ENCODE measurements around the gene ZFPL1.

ZFPL1 gene

GRCh38 chr11:65059959-65060824 lies 23.8 kb upstream of the ZFPL1 start:
- DNase-seq (ENCODE audit: low read depth, low spot score): no peak

DNA sequence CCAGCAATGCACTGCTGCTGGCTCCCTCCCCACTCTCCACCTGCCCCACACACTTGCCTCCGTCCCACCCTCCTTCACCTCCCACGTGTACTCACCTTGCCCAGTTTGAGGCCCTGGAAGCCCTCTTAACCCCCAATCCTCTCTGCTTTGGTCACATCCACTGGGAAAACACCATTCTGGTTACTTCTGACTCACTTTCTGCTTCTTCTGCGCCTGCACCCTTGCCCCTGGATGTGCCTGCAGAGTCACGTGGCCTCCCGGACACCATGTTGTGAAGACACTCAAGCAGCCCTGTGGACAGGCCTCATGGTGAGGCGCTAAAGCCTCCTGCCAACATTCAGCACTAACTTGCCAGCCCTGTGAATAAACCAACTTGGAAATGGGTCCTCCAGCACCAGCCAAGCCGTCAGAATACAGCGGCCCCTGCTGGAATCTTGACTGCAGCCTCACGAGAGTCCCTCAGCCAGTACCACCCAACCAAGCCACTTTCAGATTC lies 23.1 kb upstream of the ZFPL1 start:
- DNase-seq (ENCODE audit: low read depth, low spot score): no peak

DNA sequence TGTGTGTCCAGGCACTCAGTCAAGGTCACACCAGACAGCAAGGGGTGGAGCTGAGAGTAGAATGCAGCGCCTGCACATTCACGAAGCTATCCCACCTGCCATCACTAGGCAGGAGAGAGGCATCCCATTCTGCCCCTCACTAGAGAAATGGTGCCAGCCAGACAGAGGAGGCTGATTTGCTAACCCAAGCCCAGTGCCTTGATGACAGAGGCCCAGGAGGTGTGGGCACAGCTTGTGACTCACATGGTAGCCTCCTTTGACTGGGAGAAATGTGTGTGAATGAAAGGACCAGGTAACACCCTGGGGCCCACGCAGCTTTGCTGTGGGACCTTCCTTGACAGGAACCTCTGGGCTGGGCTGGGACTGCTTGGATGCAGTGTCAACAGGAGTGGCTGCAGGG lies 20.5 kb upstream of the ZFPL1 start:
- no peak for DNase-seq (ENCODE audit: low read depth, low spot score)

- DNase-seq (ENCODE audit: low read depth, low spot score): no peak
Measured at GRCh38 chr11:65064847-65065240, 19.2 kb upstream of the ZFPL1 start.

- DNase-seq (ENCODE audit: low read depth, low spot score): no peak
Measured at GRCh38 chr11:65065851-65066250, 18.2 kb upstream of the ZFPL1 start.

- DNase-seq (ENCODE audit: low read depth, low spot score): no peak
Measured at GRCh38 chr11:65066315-65066714, 17.7 kb upstream of the ZFPL1 start.

DNA sequence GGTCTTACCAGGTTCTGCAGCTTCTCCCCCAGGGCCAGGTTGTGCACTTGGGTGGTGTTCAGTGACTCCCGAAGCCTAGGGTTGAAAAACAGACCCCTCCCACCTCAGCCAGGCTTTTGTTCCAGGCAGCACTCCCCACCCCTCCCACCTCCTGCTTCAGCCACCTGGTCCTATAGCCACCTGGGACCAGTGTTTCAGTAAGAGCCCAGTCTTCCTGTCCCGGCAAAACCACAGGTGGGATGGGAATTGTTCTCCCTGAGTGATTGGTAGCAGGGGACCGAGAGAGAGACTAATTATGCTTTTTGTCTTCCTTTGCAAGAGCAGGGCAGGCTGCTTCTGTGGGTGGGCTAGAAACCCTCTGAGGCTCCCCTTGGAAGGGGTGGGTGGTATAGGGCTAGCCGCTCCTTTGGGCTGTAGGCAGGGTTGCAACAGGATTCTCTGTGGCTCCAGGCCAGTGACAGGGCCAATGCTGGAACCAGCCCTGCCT lies 17.2 kb upstream of the ZFPL1 start:
- no peak for DNase-seq (ENCODE audit: low read depth, low spot score)

DNA sequence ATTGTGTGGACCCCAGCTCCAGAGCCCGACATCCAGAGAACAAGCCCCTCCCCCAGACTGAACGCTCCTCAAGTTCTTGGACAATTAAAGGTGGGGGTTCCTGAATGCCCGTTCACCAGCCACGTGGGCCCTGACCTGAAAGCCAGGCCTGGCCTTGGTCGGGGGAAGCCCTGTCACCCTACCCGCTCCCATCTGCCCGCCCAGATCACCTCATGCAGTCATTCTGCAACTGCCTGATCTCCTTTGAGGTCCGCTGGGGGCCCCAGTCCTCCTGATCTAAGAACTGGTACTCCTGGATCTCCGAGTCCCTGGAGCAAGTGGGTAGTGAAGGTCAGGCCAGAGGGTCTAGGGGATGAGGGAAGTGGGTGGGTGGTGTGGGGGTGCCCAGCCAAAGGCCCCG lies 16.6 kb upstream of the ZFPL1 start:
- no peak for DNase-seq (ENCODE audit: low read depth, low spot score)

GRCh38 chr11:65069217-65069616 lies 14.8 kb upstream of the ZFPL1 start:
- DNase-seq (ENCODE audit: low read depth, low spot score): no peak

- no peak for DNase-seq (ENCODE audit: low read depth, low spot score)
Measured at GRCh38 chr11:65071907-65072630, 12.0 kb upstream of the ZFPL1 start.

- no peak for DNase-seq (ENCODE audit: low read depth, low spot score)
Measured at GRCh38 chr11:65072631-65072966, 11.4 kb upstream of the ZFPL1 start.

GRCh38 chr11:65077451-65077850 lies 6.6 kb upstream of the ZFPL1 start:
- DNase-seq (ENCODE audit: low read depth, low spot score): no peak

DNA sequence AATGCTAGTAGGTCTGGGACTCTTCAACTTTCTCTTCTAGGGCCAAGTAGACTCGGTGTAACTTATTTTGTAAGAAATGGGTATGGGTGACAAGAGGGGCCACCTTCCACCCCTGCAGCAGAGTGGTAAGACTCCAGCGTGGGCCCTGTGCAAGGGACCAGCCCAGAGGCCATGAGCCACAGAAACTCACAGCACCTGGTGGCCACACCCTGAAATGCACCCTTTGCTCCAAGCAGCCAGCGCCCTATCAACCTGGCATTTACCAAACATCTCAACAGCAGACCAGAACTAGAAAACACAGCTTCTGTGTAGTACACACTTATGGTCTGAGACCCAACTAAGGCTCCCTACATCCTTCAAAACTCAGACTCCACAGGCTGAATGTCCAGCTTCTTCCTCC lies 5.9 kb upstream of the ZFPL1 start:
- DNase-seq (ENCODE audit: low read depth, low spot score): peak; percentile 39

GRCh38 chr11:65078786-65079342 lies 5.2 kb upstream of the ZFPL1 start:
- DNase-seq (ENCODE audit: low read depth, low spot score): no peak

- no peak for DNase-seq (ENCODE audit: low read depth, low spot score)
Measured at GRCh38 chr11:65083134-65083833, 738 bp upstream of the ZFPL1 start.

DNA sequence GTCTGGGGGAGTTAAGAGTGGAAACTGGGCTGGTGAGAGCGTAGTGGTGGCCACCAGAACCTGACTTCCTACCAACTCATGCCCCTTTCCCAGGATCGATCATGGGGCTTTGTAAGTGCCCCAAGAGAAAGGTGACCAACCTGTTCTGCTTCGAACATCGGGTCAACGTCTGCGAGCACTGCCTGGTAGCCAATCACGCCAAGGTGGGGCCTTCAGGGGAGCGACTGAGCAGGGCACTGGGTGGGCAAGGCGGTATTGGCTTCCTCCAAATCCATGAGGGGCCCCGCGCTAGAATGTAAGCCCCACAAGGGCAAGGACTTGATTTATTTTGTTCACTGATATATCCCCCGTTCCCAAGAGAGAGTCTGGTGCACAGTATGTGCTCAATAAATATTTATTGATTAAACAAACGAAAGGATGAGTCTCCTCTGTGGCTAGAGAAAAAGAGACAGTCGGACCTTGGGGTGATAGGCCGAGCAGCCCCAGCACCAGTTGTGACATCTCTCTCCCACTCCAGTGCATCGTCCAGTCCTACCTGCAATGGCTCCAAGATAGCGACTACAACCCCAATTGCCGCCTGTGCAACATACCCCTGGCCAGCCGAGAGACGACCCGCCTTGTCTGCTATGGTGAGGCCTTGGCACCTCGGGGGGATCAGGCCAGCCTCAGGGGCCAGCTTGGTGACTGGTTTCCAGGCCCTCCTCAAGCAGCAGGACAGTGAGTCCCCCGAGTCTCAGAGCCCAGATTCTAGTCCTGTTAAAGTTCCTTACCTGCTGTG lies 765 bp downstream of the ZFPL1 start:
- DNase-seq (ENCODE audit: low read depth, low spot score): no peak

GRCh38 chr11:65085446-65085845 lies 1.4 kb downstream of the ZFPL1 start:
- DNase-seq (ENCODE audit: low read depth, low spot score): no peak

GRCh38 chr11:65086809-65087208 lies 2.8 kb downstream of the ZFPL1 start:
- no peak for DNase-seq (ENCODE audit: low read depth, low spot score)

- DNase-seq (ENCODE audit: low read depth, low spot score): no peak
Measured at GRCh38 chr11:65087216-65087615, 3.2 kb downstream of the ZFPL1 start.

- no peak for DNase-seq (ENCODE audit: low read depth, low spot score)
Measured at GRCh38 chr11:65087827-65088226, 3.8 kb downstream of the ZFPL1 start.

DNA sequence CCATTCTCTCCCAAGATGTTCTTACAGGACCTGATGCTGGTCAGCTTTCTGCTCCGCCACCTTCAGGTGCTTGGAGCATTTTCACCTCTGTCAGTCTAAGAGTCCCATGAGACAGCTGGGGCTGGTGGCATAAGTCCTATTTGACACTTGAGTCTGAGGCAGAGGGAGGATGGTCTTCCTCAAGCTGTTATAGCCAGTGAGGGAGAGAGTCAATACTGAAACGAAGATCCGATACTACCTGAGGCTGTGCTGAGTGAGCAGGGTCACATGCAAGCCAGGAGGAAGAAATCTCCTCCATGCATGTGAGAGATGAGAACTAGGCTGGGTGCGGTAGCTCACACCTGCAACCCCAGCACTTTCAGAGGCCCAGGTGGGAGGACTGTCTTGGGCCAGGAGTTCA lies 5.6 kb downstream of the ZFPL1 start:
- no peak for DNase-seq (ENCODE audit: low read depth, low spot score)

Data from activated CD4-positive, CD25-positive, alpha-beta regulatory T cell treated with anti-CD3 and anti-CD28 coated beads, Interleukin-2, amount 50 U/mL, for 16 hours (primary cell).